Measurements from ENCODE around the gene ZNF581.

ZNF581 gene

GRCh38 chr19:55676383-55676782 is 32.9 kb downstream of the ZNF581 start:
- peaks cover 91% of the 10 kb centered on the region for H3K79me2 ChIP-seq (ENCODE audit: low read length)
- H3K4me3 ChIP-seq (ENCODE audit: low read length) = peak overlapping the region; percentile 99
- H3K4me1 ChIP-seq (ENCODE audit: low read length) = peaks cover 47% of the 10 kb centered on the region
- H4K20me1 ChIP-seq (ENCODE audit: insufficient read depth, low read length) = peaks cover 46% of the 10 kb centered on the region
- H3K27ac ChIP-seq (ENCODE audit: low read length) = peak overlapping the region; percentile 92
- no peak overlapping the region for H2AFZ ChIP-seq (ENCODE audit: low read depth, low read length)
- TF ChIP-seq EZH2phosphoT487 (IDR thresholded peaks at IDR 0.05; ENCODE audit: low read depth) (no peak), CTCF (IDR thresholded peaks at IDR 0.05; ENCODE audit: low read depth, low read length) (peak; percentile 39)
- peak overlapping the region; percentile 93 for H3K9ac ChIP-seq (ENCODE audit: low read length)
- H3K9me3 ChIP-seq (ENCODE audit: insufficient read depth, low read length) = no peaks in the 10 kb centered on the region
- H3K27me3 ChIP-seq (ENCODE audit: low read depth, low read length) = no peaks in the 10 kb centered on the region
- peak overlapping the region; percentile 93 for H3K4me2 ChIP-seq (ENCODE audit: low read length)
- peaks cover 39% of the 10 kb centered on the region for H3K36me3 ChIP-seq (replicated peaks; ENCODE audit: low read depth, low read length)

- peak overlapping the region; percentile 92 for H3K27ac ChIP-seq (ENCODE audit: low read length)
- peak overlapping the region; percentile 93 for H3K4me2 ChIP-seq (ENCODE audit: low read length)
- H2AFZ ChIP-seq (ENCODE audit: low read depth, low read length) = no peak overlapping the region
- no peak for TF ChIP-seq EZH2phosphoT487 (IDR thresholded peaks at IDR 0.05; ENCODE audit: low read depth)
- TF ChIP-seq CTCF (IDR thresholded peaks at IDR 0.05; ENCODE audit: low read depth, low read length) = no peak
- H3K79me2 ChIP-seq (ENCODE audit: low read length) = peaks cover 91% of the 10 kb centered on the region
- H3K27me3 ChIP-seq (ENCODE audit: low read depth, low read length) = no peaks in the 10 kb centered on the region
- peaks cover 49% of the 10 kb centered on the region for H4K20me1 ChIP-seq (ENCODE audit: insufficient read depth, low read length)
- H3K9me3 ChIP-seq (ENCODE audit: insufficient read depth, low read length) = no peaks in the 10 kb centered on the region
- peak overlapping the region; percentile 93 for H3K9ac ChIP-seq (ENCODE audit: low read length)
- peak overlapping the region; percentile 99 for H3K4me3 ChIP-seq (ENCODE audit: low read length)
- peaks cover 47% of the 10 kb centered on the region for H3K4me1 ChIP-seq (ENCODE audit: low read length)
- H3K36me3 ChIP-seq (replicated peaks; ENCODE audit: low read depth, low read length) = peaks cover 45% of the 10 kb centered on the region
Observed at GRCh38 chr19:55676889-55677505, 33.5 kb downstream of the ZNF581 start.

- peaks cover 47% of the 10 kb centered on the region for H3K4me1 ChIP-seq (ENCODE audit: low read length)
- peak overlapping the region; percentile 92 for H3K27ac ChIP-seq (ENCODE audit: low read length)
- peaks cover 48% of the 10 kb centered on the region for H4K20me1 ChIP-seq (ENCODE audit: insufficient read depth, low read length)
- no peaks in the 10 kb centered on the region for H3K9me3 ChIP-seq (ENCODE audit: insufficient read depth, low read length)
- no peaks in the 10 kb centered on the region for H3K27me3 ChIP-seq (ENCODE audit: low read depth, low read length)
- peak overlapping the region; percentile 99 for H3K4me3 ChIP-seq (ENCODE audit: low read length)
- peak overlapping the region; percentile 93 for H3K4me2 ChIP-seq (ENCODE audit: low read length)
- peaks cover 90% of the 10 kb centered on the region for H3K79me2 ChIP-seq (ENCODE audit: low read length)
- H3K36me3 ChIP-seq (replicated peaks; ENCODE audit: low read depth, low read length) = peaks cover 44% of the 10 kb centered on the region
- H2AFZ ChIP-seq (ENCODE audit: low read depth, low read length) = no peak overlapping the region
- no peak for TF ChIP-seq CTCF (IDR thresholded peaks at IDR 0.05; ENCODE audit: low read depth, low read length)
- TF ChIP-seq EZH2phosphoT487 (IDR thresholded peaks at IDR 0.05; ENCODE audit: low read depth) = no peak
- peak overlapping the region; percentile 93 for H3K9ac ChIP-seq (ENCODE audit: low read length)
Observed at GRCh38 chr19:55677572-55678028, 34.2 kb downstream of the ZNF581 start.

- Histone ChIP-seq H3K79me2 (ENCODE audit: low read length) (peaks cover 88% of the 10 kb centered on the region), H3K4me1 (ENCODE audit: low read length) (peaks cover 46% of the 10 kb centered on the region), H3K4me2 (ENCODE audit: low read length) (peak overlapping the region; percentile 93), H3K36me3 (replicated peaks; ENCODE audit: low read depth, low read length) (peaks cover 44% of the 10 kb centered on the region), H3K9me3 (ENCODE audit: insufficient read depth, low read length) (no peaks in the 10 kb centered on the region), H3K27ac (ENCODE audit: low read length) (peak overlapping the region; percentile 92), H3K9ac (ENCODE audit: low read length) (peak overlapping the region; percentile 93), H2AFZ (ENCODE audit: low read depth, low read length) (no peak overlapping the region), H3K27me3 (ENCODE audit: low read depth, low read length) (no peaks in the 10 kb centered on the region), H3K4me3 (ENCODE audit: low read length) (peak overlapping the region; percentile 99), H4K20me1 (ENCODE audit: insufficient read depth, low read length) (peaks cover 47% of the 10 kb centered on the region)
- TF ChIP-seq CTCF (IDR thresholded peaks at IDR 0.05; ENCODE audit: low read depth, low read length) (no peak; the same call in none of the 2 replicates), EZH2phosphoT487 (IDR thresholded peaks at IDR 0.05; ENCODE audit: low read depth) (no peak)
Observed at GRCh38 chr19:55678121-55678671, 34.7 kb downstream of the ZNF581 start.

Data from OCI-LY3 (cell line).